Measurements from ENCODE around the gene CFAP77.

- TF ChIP-seq POLR2A (IDR thresholded peaks at IDR 0.05; ENCODE audit: low read depth, low read length), result no peak
- TF ChIP-seq POLR2AphosphoS5 (IDR thresholded peaks at IDR 0.05; ENCODE audit: low read depth, low read length), result no peak
- no peak for TF ChIP-seq TAF1 (IDR thresholded peaks at IDR 0.05; ENCODE audit: borderline replicate concordance, low read depth, low read length)
Observed at GRCh38 chr9:132511191-132511999, 101.4 kb downstream of the CFAP77 start.

All from GM12892 (cell line).